HepG2 (cell line): ENCODE results near the gene THRB. TPM values are rescaled to one million over a fixed set of nuclear protein-coding genes. Genes with fewer than 3 reads are reported as not detected.

Experiments
- CEBPB ChIP-seq: IDR thresholded peaks from 2 replicates; pipeline ENCODE4 v1.6.1; 2011; ENCODE audit warnings: low read depth, low read length, improper control_type of control experiment, borderline replicate concordance
- FOXJ3 ChIP-seq: sonication (generic); formaldehyde crosslinking; IDR thresholded peaks from 2 replicates; pipeline ENCODE4 v1.4.0; 2020; ENCODE audit warnings: missing genetic modification reagents, mild to moderate bottlenecking, borderline replicate concordance
- GABPB1 ChIP-seq: IDR thresholded peaks from 2 replicates; pipeline ENCODE4 v1.6.1; 2016; ENCODE audit warnings: mild to moderate bottlenecking, missing genetic modification reagents, moderate library complexity, missing compliant biosample characterization
- MTA1 ChIP-seq: sonication (generic); formaldehyde crosslinking; IDR thresholded peaks from 2 replicates; pipeline ENCODE4 v1.4.0; 2020; ENCODE audit warnings: missing genetic modification reagents, mild to moderate bottlenecking, borderline replicate concordance
- RFX3 ChIP-seq: IDR thresholded peaks from 2 replicates; pipeline ENCODE4 v1.6.1; 2016; ENCODE audit warnings: missing biosample characterization, missing genetic modification reagents
- SAFB2 ChIP-seq: sonication (generic); formaldehyde crosslinking; IDR thresholded peaks from 2 replicates; pipeline ENCODE4 v1.5.1; 2020; ENCODE audit warnings: missing genetic modification reagents, low read depth, mild to moderate bottlenecking, borderline replicate concordance
- ZFAT ChIP-seq: sonication (generic); formaldehyde crosslinking; conservative IDR thresholded peaks from 2 replicates; pipeline ENCODE4 v1.8.1; 2023; ENCODE audit warnings: missing genetic modification reagents, inconsistent platforms
- ZNF282 ChIP-seq: fragments of 450-650 bp; IDR thresholded peaks from 2 replicates; pipeline ENCODE4 v1.6.1; 2018; ENCODE audit not compliant: partially characterized antibody
- polyA plus RNA-seq, 8 experiments: library from polyadenylated mRNA; depleted of rRNA in 3 of 8; stranded (reverse) in 7 of 8; unstranded in 1 of 8; fragments of >200 nt; fragmentation: Illumina TruSeq in 4 of 8; extraction: Trizol in 4 of 8; gene quantifications; 2 replicates each; pipeline versions ENCODE4 v1.2.1 to v1.2.3, GENCODE V29; 2011 to 2016; ENCODE audit warnings: low read depth in 4 of 8, missing spikeins in 1 of 8, mixed read lengths in 1 of 8; ENCODE audit not compliant: insufficient read depth in 1 of 8
- total RNA-seq, 5 experiments: library from RNA; depleted of rRNA; stranded (reverse); fragments of >200 nt; fragmentation: Illumina TruSeq; extraction: Trizol; gene quantifications; 2 replicates each; pipeline ENCODE4 v1.2.3, GENCODE V29; 2016; ENCODE audit warnings: low read depth in 1 of 5
- TF ChIP-seq, protein P1 (sequence below): sonication (generic); formaldehyde crosslinking; IDR thresholded peaks from one replicate; pipeline ENCODE4 v1.5.1; 2020; ENCODE audit warnings: mild to moderate bottlenecking, missing genetic modification reagents; ENCODE audit errors: not compliant biosample characterization
- TF ChIP-seq, protein P2 (sequence below): sonication (generic); formaldehyde crosslinking; IDR thresholded peaks from 2 replicates; pipeline ENCODE4 v1.5.0; 2020; ENCODE audit warnings: missing genetic modification reagents, mild to moderate bottlenecking, borderline replicate concordance
- TF ChIP-seq, protein P3 (sequence below): sonication (generic); formaldehyde crosslinking; IDR thresholded peaks from 2 replicates; pipeline ENCODE4 v1.4.0; 2020; ENCODE audit warnings: missing genetic modification reagents, low read depth, mild to moderate bottlenecking, borderline replicate concordance
- TF ChIP-seq, protein P4 (sequence below): sonication (generic); formaldehyde crosslinking; IDR thresholded peaks from 2 replicates; pipeline ENCODE4 v1.4.0; 2020; ENCODE audit warnings: missing genetic modification reagents
- TF ChIP-seq, protein P5 (sequence below): sonication (generic); formaldehyde crosslinking; IDR thresholded peaks from 2 replicates; pipeline ENCODE4 v1.9.0; 2021; ENCODE audit warnings: missing genetic modification reagents, mild to moderate bottlenecking, borderline replicate concordance

The THRB gene
- total and polyA plus RNA-seq, 2 of the 13 experiments (the other 11 are each of a cell fraction or from before 2014, with no cell fraction given) = 4.7 to 22.7 TPM

DNA sequence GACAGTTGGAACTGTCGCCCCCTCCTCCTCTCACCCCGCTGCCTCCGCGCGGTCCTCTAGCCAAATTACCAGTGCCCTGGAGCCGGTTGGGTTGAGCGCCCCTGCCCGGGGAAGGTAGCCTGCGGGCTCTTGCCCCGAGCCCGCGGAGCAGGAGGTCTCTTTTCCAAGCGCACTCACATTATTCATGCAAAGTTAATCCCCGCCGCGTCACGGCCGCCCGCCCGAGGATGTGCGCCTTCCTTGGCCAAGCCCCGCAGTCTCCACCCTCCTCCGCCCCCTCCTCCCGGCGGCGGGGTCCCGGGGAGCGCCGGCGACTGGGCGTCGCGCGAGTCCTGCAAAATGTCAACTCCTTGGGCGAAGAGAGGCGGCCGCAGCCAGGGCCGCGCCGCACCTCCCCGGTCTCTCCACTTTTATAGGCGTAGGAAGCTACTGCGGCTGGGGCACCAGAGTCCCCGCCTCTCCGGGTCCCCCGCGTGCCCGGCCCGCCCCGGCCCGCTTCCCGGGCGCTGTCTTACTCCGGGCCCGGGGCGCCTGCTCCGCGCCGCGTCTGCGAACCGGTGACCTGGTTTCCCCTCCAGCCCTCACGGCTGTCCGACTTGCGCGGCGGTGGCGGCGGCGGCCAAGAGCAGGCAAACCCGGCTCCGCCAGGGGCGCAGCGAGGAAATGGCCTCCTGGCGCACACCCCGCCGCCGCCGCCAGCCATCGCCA, at the start of gene THRB (continued):
- TF ChIP-seq, protein P1, sequence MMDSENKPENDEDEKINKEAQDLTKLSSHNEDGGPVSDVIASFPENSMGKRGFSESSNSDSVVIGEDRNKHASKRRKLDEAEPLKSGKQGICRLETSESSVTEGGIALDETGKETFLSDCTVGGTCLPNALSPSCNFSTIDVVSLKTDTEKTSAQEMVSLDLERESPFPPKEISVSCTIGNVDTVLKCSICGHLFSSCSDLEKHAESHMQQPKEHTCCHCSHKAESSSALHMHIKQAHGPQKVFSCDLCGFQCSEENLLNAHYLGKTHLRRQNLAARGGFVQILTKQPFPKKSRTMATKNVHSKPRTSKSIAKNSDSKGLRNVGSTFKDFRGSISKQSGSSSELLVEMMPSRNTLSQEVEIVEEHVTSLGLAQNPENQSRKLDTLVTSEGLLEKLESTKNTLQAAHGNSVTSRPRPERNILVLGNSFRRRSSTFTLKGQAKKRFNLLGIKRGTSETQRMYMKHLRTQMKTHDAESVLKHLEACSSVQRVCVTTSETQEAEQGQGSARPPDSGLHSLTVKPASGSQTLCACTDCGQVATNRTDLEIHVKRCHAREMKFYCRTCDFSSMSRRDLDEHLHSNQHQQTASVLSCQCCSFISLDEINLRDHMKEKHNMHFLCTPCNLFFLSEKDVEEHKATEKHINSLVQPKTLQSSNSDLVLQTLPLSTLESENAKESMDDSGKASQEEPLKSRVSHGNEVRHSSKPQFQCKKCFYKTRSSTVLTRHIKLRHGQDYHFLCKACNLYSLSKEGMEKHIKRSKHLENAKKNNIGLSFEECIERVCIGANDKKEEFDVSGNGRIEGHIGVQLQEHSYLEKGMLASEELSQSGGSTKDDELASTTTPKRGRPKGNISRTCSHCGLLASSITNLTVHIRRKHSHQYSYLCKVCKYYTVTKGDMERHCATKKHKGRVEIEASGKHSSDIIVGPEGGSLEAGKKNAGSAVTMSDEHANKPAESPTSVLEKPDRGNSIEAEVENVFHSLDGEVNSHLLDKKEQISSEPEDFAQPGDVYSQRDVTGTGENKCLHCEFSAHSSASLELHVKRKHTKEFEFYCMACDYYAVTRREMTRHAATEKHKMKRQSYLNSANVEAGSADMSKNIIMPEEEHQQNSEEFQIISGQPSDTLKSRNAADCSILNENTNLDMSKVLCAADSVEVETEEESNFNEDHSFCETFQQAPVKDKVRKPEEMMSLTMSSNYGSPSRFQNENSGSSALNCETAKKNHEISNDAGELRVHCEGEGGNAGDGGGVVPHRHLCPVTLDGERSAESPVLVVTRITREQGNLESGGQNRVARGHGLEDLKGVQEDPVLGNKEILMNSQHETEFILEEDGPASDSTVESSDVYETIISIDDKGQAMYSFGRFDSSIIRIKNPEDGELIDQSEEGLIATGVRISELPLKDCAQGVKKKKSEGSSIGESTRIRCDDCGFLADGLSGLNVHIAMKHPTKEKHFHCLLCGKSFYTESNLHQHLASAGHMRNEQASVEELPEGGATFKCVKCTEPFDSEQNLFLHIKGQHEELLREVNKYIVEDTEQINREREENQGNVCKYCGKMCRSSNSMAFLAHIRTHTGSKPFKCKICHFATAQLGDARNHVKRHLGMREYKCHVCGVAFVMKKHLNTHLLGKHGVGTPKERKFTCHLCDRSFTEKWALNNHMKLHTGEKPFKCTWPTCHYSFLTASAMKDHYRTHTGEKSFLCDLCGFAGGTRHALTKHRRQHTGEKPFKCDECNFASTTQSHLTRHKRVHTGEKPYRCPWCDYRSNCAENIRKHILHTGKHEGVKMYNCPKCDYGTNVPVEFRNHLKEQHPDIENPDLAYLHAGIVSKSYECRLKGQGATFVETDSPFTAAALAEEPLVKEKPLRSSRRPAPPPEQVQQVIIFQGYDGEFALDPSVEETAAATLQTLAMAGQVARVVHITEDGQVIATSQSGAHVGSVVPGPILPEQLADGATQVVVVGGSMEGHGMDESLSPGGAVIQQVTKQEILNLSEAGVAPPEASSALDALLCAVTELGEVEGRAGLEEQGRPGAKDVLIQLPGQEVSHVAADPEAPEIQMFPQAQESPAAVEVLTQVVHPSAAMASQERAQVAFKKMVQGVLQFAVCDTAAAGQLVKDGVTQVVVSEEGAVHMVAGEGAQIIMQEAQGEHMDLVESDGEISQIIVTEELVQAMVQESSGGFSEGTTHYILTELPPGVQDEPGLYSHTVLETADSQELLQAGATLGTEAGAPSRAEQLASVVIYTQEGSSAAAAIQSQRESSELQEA (CRISPR knock-in tag) = no peak
- TF ChIP-seq SAFB2 (no peak), GABPB1 (CRISPR knock-in tag) (peak; percentile 37; the same call in 1 of the 2 replicates), CEBPB (no peak), FOXJ3 (CRISPR knock-in tag) (no peak), ZNF282 (no peak), MTA1 (CRISPR knock-in tag) (no peak), RFX3 (CRISPR knock-in tag) (no peak), ZFAT (CRISPR knock-in tag) (no peak)
- TF ChIP-seq, protein P2, sequence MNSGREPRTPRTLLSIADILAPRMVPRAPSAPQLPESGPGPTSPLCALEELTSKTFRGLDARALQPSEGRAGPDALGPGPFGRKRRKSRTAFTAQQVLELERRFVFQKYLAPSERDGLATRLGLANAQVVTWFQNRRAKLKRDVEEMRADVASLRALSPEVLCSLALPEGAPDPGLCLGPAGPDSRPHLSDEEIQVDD (CRISPR knock-in tag) = no peak
- TF ChIP-seq, protein P3, sequence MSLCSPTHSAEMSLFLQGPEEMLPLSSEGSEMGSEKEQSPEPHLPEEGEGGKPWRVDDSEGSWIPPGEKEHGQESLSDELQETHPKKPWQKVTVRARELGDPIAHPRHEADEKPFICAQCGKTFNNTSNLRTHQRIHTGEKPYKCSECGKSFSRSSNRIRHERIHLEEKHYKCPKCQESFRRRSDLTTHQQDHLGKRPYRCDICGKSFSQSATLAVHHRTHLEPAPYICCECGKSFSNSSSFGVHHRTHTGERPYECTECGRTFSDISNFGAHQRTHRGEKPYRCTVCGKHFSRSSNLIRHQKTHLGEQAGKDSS (CRISPR knock-in tag) = no peak
- TF ChIP-seq, protein P4, sequence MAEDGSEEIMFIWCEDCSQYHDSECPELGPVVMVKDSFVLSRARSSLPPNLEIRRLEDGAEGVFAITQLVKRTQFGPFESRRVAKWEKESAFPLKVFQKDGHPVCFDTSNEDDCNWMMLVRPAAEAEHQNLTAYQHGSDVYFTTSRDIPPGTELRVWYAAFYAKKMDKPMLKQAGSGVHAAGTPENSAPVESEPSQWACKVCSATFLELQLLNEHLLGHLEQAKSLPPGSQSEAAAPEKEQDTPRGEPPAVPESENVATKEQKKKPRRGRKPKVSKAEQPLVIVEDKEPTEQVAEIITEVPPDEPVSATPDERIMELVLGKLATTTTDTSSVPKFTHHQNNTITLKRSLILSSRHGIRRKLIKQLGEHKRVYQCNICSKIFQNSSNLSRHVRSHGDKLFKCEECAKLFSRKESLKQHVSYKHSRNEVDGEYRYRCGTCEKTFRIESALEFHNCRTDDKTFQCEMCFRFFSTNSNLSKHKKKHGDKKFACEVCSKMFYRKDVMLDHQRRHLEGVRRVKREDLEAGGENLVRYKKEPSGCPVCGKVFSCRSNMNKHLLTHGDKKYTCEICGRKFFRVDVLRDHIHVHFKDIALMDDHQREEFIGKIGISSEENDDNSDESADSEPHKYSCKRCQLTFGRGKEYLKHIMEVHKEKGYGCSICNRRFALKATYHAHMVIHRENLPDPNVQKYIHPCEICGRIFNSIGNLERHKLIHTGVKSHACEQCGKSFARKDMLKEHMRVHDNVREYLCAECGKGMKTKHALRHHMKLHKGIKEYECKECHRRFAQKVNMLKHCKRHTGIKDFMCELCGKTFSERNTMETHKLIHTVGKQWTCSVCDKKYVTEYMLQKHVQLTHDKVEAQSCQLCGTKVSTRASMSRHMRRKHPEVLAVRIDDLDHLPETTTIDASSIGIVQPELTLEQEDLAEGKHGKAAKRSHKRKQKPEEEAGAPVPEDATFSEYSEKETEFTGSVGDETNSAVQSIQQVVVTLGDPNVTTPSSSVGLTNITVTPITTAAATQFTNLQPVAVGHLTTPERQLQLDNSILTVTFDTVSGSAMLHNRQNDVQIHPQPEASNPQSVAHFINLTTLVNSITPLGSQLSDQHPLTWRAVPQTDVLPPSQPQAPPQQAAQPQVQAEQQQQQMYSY (CRISPR knock-in tag) = peak; percentile 63; the same call in 1 of the 2 replicates
- TF ChIP-seq, protein P5, sequence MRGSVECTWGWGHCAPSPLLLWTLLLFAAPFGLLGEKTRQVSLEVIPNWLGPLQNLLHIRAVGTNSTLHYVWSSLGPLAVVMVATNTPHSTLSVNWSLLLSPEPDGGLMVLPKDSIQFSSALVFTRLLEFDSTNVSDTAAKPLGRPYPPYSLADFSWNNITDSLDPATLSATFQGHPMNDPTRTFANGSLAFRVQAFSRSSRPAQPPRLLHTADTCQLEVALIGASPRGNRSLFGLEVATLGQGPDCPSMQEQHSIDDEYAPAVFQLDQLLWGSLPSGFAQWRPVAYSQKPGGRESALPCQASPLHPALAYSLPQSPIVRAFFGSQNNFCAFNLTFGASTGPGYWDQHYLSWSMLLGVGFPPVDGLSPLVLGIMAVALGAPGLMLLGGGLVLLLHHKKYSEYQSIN = no peak
